Upper lobe of left lung (tissue), 4 donors: ENCODE data around the gene HES3.

Experiments used
- CTCF ChIP-seq, 6 experiments: fragments of 450-650 bp in 4 of 6; fragments of 200-600 bp in 2 of 6; sonication (generic) in 2 of 6; IDR thresholded peaks; one replicate each; pipeline ENCODE4 v1.5.1; 2016 to 2019; ENCODE audit warnings: antibody characterized with exemption in 6 of 6
- EP300 ChIP-seq, 4 donors: sonication (generic); formaldehyde crosslinking; IDR thresholded peaks; one replicate each; pipeline ENCODE4 v1.5.1; 2017; ENCODE audit warnings: antibody characterized with exemption in 4 of 4, control low read depth in 2 of 4
- POLR2A ChIP-seq, 4 donors: fragments of 450-650 bp; IDR thresholded peaks; one replicate each; pipeline ENCODE4 v1.5.1; 2016 to 2017; ENCODE audit warnings: antibody characterized with exemption in 4 of 4, mild to moderate bottlenecking in 2 of 4
- POLR2AphosphoS5 ChIP-seq, 2 donors: sonication (generic); formaldehyde crosslinking; IDR thresholded peaks; one replicate each; pipeline ENCODE4 v1.5.1; 2017; ENCODE audit warnings: antibody characterized with exemption in 2 of 2

GRCh38 chr1:6278263-6278662 is 34.3 kb downstream of the HES3 start:
- TF ChIP-seq POLR2AphosphoS5 (IDR thresholded peaks at IDR 0.05) (no peak), CTCF (IDR thresholded peaks at IDR 0.05) (no peak), EP300 (IDR thresholded peaks at IDR 0.05) (no peak), POLR2A (IDR thresholded peaks at IDR 0.05) (no peak)
